Vagina (tissue), 2 donors: Measurements from ENCODE around the gene TEAD1. TPM values are rescaled to one million over a fixed set of nuclear protein-coding genes. Genes with fewer than 3 reads are reported as not detected.
A peak's percentile ranks its signal among the peaks of the same experiment; 100 is the strongest.

Experiments
- DNase-seq, 2 donors: peaks; one replicate each; pipeline ENCODE4 v3.0.0-alpha.2; 2017; ENCODE audit errors: extremely low spot score in 2 of 2
- H3K27ac ChIP-seq: fragments of 200-600 bp; sonication (generic); one replicate; pipeline ENCODE4 v1.5.1; 2019
- H3K27me3 ChIP-seq: fragments of 200-600 bp; sonication (generic); one replicate; pipeline ENCODE4 v1.5.1; 2019
- H3K36me3 ChIP-seq, 2 donors: fragments of 200-600 bp; sonication (generic); one replicate each; pipeline ENCODE4 v1.5.1; 2017 to 2019
- H3K4me1 ChIP-seq: fragments of 200-600 bp; sonication (generic); one replicate; pipeline ENCODE4 v1.5.1; 2019
- H3K4me3 ChIP-seq, 2 donors: fragments of 200-600 bp; sonication (generic); 1 replicate in 1 of 2; 2 replicates in 1 of 2; pipeline ENCODE4 v1.5.1; 2016 to 2019
- H3K9me3 ChIP-seq: fragments of 200-600 bp; sonication (generic); one replicate; pipeline ENCODE4 v1.5.1; 2019
- POLR2A ChIP-seq, 2 donors: fragments of 450-650 bp; IDR thresholded peaks; one replicate each; pipeline ENCODE4 v1.6.1; 2017; ENCODE audit warnings: antibody characterized with exemption in 2 of 2, mild to moderate bottlenecking in 2 of 2, moderate library complexity in 2 of 2
- POLR2AphosphoS5 ChIP-seq, 2 donors: sonication (generic); formaldehyde crosslinking; IDR thresholded peaks; one replicate each; pipeline ENCODE4 v1.9.0; 2017; ENCODE audit warnings: antibody characterized with exemption in 2 of 2, mild to moderate bottlenecking in 2 of 2, low read depth in 1 of 2; ENCODE audit not compliant: insufficient read depth in 1 of 2
- intact Hi-C: fragments of 100-400 bp; cut with DNase I; formaldehyde crosslinking; loops from one replicate; pipeline ENCODE4 v1.15.1; 2023
- total RNA-seq: library from RNA; depleted of rRNA; stranded (reverse); fragments of >200 nt; gene quantifications from one replicate; pipeline ENCODE4 v1.2.3, GENCODE V29; 2016
- TF ChIP-seq, protein P1 (sequence below), 3 experiments: fragments of 450-650 bp in 2 of 3; fragments of 200-600 bp in 1 of 3; sonication (generic) in 1 of 3; IDR thresholded peaks; one replicate each; pipeline ENCODE4 v1.5.1; 2017 to 2019; ENCODE audit warnings: antibody characterized with exemption in 3 of 3, mild to moderate bottlenecking in 2 of 3, moderate library complexity in 2 of 3

TEAD1 gene
- total RNA-seq, 1 donor from 2014 or later, result 50.3 TPM

DNA sequence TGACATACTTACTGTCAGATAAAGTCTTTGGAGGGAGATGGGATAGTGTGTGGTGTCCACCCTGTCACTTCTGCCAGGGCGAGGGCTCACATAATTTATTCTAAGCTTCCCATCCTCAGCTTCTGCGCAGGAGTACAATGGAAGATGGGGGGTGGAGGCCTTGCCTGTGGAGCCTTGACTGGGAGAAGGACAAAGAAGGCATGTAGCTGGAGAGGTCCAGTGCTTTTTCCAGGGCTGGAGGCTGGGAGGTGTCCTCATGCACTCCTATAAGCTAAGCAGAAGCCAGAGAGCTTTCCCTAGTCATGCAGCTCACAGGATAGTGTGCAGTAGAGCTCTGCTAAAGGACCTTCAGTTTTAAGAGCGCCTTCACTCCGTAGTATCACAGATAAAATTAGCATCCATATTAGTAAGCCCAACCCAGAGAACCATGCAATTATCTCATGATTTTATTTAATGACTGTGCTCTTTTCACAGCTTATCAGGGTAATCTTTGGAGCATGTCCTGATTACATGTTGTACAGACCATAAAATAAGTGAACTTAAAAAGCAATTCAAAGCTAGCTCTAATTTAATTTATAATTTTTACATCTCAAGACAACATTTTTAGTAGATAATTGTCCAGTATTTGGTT lies 148.3 kb downstream of the TEAD1 start:
- Histone ChIP-seq H3K27ac (no peak overlapping the region), H3K9me3 (no peaks in the 10 kb centered on the region), H3K27me3 (no peaks in the 10 kb centered on the region), H3K36me3 (no peaks in the 10 kb centered on the region), H3K4me3 (no peak overlapping the region), H3K4me1 (no peaks in the 10 kb centered on the region)
- intact Hi-C loops, result no loop called here
- no peak for TF ChIP-seq POLR2A (IDR thresholded peaks at IDR 0.05)
- no peak for TF ChIP-seq POLR2AphosphoS5 (IDR thresholded peaks at IDR 0.05; ENCODE audit: insufficient read depth in 1 of 2, low read depth in 1 of 2)
- TF ChIP-seq, protein P1, sequence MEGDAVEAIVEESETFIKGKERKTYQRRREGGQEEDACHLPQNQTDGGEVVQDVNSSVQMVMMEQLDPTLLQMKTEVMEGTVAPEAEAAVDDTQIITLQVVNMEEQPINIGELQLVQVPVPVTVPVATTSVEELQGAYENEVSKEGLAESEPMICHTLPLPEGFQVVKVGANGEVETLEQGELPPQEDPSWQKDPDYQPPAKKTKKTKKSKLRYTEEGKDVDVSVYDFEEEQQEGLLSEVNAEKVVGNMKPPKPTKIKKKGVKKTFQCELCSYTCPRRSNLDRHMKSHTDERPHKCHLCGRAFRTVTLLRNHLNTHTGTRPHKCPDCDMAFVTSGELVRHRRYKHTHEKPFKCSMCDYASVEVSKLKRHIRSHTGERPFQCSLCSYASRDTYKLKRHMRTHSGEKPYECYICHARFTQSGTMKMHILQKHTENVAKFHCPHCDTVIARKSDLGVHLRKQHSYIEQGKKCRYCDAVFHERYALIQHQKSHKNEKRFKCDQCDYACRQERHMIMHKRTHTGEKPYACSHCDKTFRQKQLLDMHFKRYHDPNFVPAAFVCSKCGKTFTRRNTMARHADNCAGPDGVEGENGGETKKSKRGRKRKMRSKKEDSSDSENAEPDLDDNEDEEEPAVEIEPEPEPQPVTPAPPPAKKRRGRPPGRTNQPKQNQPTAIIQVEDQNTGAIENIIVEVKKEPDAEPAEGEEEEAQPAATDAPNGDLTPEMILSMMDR (IDR thresholded peaks at IDR 0.05), result no peak
- no peak for DNase-seq

DNA sequence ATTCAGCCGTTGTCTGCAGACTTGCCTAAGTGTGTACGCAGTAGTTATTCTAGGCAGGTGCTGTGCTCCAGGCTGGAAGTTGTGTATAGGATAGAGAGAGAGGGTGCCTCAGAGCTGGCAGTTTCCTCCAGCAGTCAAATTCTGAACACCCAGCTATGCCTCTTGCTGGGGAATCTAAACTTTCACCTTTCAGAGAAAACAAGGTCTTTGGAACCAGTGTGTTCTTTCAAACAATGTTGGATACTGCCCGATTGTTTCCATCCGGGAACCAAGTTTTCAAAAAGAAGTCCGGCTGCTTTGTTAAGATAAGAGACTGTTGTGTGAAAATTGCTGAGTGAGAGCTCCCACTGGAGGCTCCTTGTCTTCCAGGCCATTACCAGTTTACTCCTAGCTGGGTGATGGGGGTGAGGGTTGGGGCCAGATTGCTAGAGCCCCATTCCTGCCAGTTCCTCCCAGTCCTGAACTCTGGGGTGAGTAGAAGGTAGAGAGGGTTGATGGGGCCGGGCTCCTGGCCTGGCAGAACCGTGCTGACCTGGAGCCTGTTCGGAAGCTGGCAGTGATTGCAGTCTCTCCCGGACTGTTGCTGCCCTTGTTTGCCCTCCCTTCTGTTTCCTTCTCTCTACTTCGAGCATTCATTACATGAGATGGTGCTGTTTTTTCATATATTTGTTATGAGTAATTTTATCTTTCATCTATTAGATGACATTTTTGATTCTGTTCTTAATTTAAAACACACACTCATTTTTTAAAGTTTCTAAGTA lies 150.2 kb downstream of the TEAD1 start:
- Histone ChIP-seq H3K27me3 (no peaks in the 10 kb centered on the region), H3K4me3 (no peak overlapping the region), H3K36me3 (no peaks in the 10 kb centered on the region), H3K9me3 (no peaks in the 10 kb centered on the region), H3K27ac (no peak overlapping the region), H3K4me1 (peaks cover 9% of the 10 kb centered on the region)
- DNase-seq, result no peak
- TF ChIP-seq POLR2AphosphoS5 (IDR thresholded peaks at IDR 0.05; ENCODE audit: insufficient read depth in 1 of 2, low read depth in 1 of 2), result no peak
- TF ChIP-seq POLR2A (IDR thresholded peaks at IDR 0.05), result no peak
- TF ChIP-seq, protein P1 (IDR thresholded peaks at IDR 0.05), result no peak
- intact Hi-C loops, result no loop called here

DNA sequence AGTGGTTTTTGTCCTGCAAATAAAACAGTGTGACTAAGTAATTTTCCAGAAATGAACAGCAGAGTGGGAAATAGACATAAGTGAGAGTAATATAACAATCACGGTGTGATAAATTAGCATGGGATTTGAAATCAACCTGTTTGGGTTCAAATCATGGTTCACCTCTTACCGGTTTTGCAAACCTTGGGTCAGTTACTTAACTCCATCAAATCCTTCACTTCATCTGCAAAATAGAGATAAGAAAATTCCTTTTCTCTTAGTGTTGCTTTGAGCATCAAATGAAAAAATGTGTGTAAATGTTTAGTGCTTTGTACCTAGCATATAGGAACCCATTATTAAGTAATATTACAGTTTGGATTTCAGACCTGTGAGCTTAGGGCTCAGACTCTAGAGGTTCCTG lies 152.2 kb downstream of the TEAD1 start:
- H3K4me3 ChIP-seq, result no peak overlapping the region
- no peaks in the 10 kb centered on the region for H3K27me3 ChIP-seq
- intact Hi-C loops, result no loop called here
- no peak overlapping the region for H3K27ac ChIP-seq
- no peak for DNase-seq
- H3K4me1 ChIP-seq, result peaks cover 18% of the 10 kb centered on the region
- no peaks in the 10 kb centered on the region for H3K9me3 ChIP-seq
- TF ChIP-seq POLR2AphosphoS5 (IDR thresholded peaks at IDR 0.05; ENCODE audit: insufficient read depth in 1 of 2, low read depth in 1 of 2), result no peak
- TF ChIP-seq, protein P1 (IDR thresholded peaks at IDR 0.05), result no peak
- no peak for TF ChIP-seq POLR2A (IDR thresholded peaks at IDR 0.05)
- H3K36me3 ChIP-seq, result no peaks in the 10 kb centered on the region

DNA sequence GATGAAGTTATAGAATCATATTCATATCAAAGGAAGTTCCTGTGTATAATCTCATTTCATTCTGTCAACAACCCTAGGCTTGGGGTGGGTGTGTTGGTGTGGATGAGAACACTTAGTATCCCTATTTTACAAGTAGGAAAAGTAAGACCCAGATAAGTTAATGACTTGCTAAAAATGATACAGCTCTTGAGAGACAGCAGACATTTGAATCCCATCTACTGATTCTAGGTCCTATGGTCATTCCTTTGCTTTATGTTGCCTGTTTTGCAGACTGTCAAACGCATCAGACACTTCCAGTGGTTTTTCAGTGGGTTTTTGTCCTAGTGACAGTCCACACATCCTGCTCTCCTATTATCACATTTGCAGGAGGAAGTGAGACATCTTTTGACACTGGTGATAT lies 153.1 kb downstream of the TEAD1 start:
- TF ChIP-seq POLR2AphosphoS5 (IDR thresholded peaks at IDR 0.05; ENCODE audit: insufficient read depth in 1 of 2, low read depth in 1 of 2) (no peak), POLR2A (IDR thresholded peaks at IDR 0.05) (no peak)
- TF ChIP-seq, protein P1 (IDR thresholded peaks at IDR 0.05), result no peak
- no peak for DNase-seq
- peak overlapping the region; percentile 59 for H3K27ac ChIP-seq
- H3K27me3 ChIP-seq, result no peaks in the 10 kb centered on the region
- no peaks in the 10 kb centered on the region for H3K9me3 ChIP-seq
- H3K36me3 ChIP-seq, result no peaks in the 10 kb centered on the region
- intact Hi-C loops, result no loop called here
- peaks cover 23% of the 10 kb centered on the region for H3K4me1 ChIP-seq
- H3K4me3 ChIP-seq, result peak overlapping the region; percentile 25 to 35
